Keratinocyte (primary cell): ENCODE results near the gene DSCAML1. TPM values are rescaled to one million over a fixed set of nuclear protein-coding genes. Genes with fewer than 3 reads are reported as not detected.
A peak's percentile ranks its signal among the peaks of the same experiment; 100 is the strongest.

Source experiments
- DNase-seq: peaks from one replicate; pipeline ENCODE4 v3.0.0-alpha.2; 2011; ENCODE audit warnings: low read depth, missing footprints, low spot score
- FAIRE-seq: peaks from 2 replicates; lab custom pipeline; 2011; peaks lifted over from hg19 to GRCh38; lab: Jason Lieb, UNC
- H2AFZ ChIP-seq: 2 replicates; pipeline ENCODE4 v1.6.0; 2012; ENCODE audit warnings: low read length, control low read depth, inconsistent platforms; ENCODE audit not compliant: control insufficient read depth
- H3K27ac ChIP-seq: 2 replicates; pipeline ENCODE4 v1.5.1; 2011; ENCODE audit warnings: low read length; ENCODE audit not compliant: control insufficient read depth, insufficient read depth
- H3K27me3 ChIP-seq: 3 replicates; pipeline ENCODE4 v1.6.0; 2011; ENCODE audit warnings: low read length; ENCODE audit not compliant: control insufficient read depth, insufficient read depth; ENCODE audit errors: extremely low read depth
- H3K36me3 ChIP-seq, 2 experiments: 2 replicates in 1 of 2; 3 replicates in 1 of 2; pipeline ENCODE4 v1.5.1; 2011; ENCODE audit warnings: low read length in 2 of 2, mild to moderate bottlenecking in 1 of 2; ENCODE audit not compliant: control insufficient read depth in 2 of 2, insufficient read depth in 2 of 2; ENCODE audit errors: extremely low read depth in 1 of 2
- H3K4me1 ChIP-seq: 3 replicates; pipeline ENCODE4 v1.5.1; 2011; ENCODE audit warnings: low read length; ENCODE audit not compliant: control insufficient read depth, insufficient read depth; ENCODE audit errors: extremely low read depth
- H3K4me2 ChIP-seq: 3 replicates; pipeline ENCODE4 v1.6.0; 2011; ENCODE audit warnings: low read depth, low read length; ENCODE audit not compliant: control insufficient read depth, insufficient read depth; ENCODE audit errors: extremely low read depth
- H3K4me3 ChIP-seq, 3 experiments: fragments of 200-600 bp in 1 of 3; sonication (generic) in 1 of 3; 2 replicates in 2 of 3; 3 replicates in 1 of 3; pipeline ENCODE4 v1.5.1; 2011 to 2016; ENCODE audit warnings: low read length in 3 of 3, mild to moderate bottlenecking in 3 of 3, control low read depth in 2 of 3, inconsistent platforms in 1 of 3, low read depth in 1 of 3, mixed read lengths in 1 of 3, mixed run types in 1 of 3, moderate library complexity in 1 of 3; ENCODE audit not compliant: control insufficient read depth in 2 of 3, insufficient read depth in 2 of 3; ENCODE audit errors: extremely low read depth in 1 of 3
- H3K79me2 ChIP-seq: 2 replicates; pipeline ENCODE4 v1.6.0; 2012; ENCODE audit warnings: low read length; ENCODE audit not compliant: control insufficient read depth, insufficient read depth
- H3K9ac ChIP-seq: 3 replicates; pipeline ENCODE4 v1.6.0; 2011; ENCODE audit warnings: low read length; ENCODE audit not compliant: control insufficient read depth, insufficient read depth; ENCODE audit errors: extremely low read depth
- H3K9me1 ChIP-seq: 3 replicates; pipeline ENCODE4 v1.6.0; 2011; ENCODE audit warnings: low read length; ENCODE audit not compliant: control insufficient read depth, insufficient read depth; ENCODE audit errors: extremely low read depth
- H3K9me3 ChIP-seq: 2 replicates; pipeline ENCODE4 v1.5.1; 2012; ENCODE audit warnings: low read depth, low read length; ENCODE audit not compliant: control insufficient read depth
- H4K20me1 ChIP-seq: 3 replicates; pipeline ENCODE4 v1.6.0; 2011; ENCODE audit warnings: low read length; ENCODE audit not compliant: control insufficient read depth, insufficient read depth; ENCODE audit errors: extremely low read depth
- CTCF ChIP-seq, 3 experiments: IDR thresholded peaks in 1 of 3; conservative IDR thresholded peaks in 1 of 3; optimal IDR thresholded peaks in 1 of 3; 2 replicates in 2 of 3; 3 replicates in 1 of 3; pipeline versions ENCODE3 to v1.5.1; 2011; ENCODE audit warnings: low read length in 3 of 3, mild to moderate bottlenecking in 3 of 3, moderate library complexity in 2 of 3, control low read depth in 1 of 3, inconsistent platforms in 1 of 3; ENCODE audit not compliant: insufficient read depth in 2 of 3; ENCODE audit errors: extremely low read depth in 1 of 3
- EZH2 ChIP-seq: IDR thresholded peaks from one replicate; pipeline ENCODE4 v1.6.1; 2012; ENCODE audit warnings: inconsistent platforms, mild to moderate bottlenecking, low read length, moderate library complexity
- dilution Hi-C: fragments of 300-500 bp; cut with MboI; formaldehyde crosslinking; loops from one replicate; pipeline ENCODE4 v1.7.0; 2020; ENCODE audit warnings: low sequenced_read_pairs; ENCODE audit not compliant: extremely low pct_ligation_motif_present
- polyA plus RNA-seq, 5 experiments: library from polyadenylated mRNA; depleted of rRNA in 3 of 5; stranded (reverse) in 3 of 5; stranded (forward) in 1 of 5; unstranded in 1 of 5; fragments of >200 nt; gene quantifications; 1 replicate in 1 of 5; 2 replicates in 3 of 5; 3 replicates in 1 of 5; pipeline versions ENCODE4 v1.2.1 to v1.2.3, GENCODE V29; 2011 to 2012; ENCODE audit warnings: missing spikeins in 2 of 5, low read depth in 1 of 5, low replicate concordance in 1 of 5

The DSCAML1 gene
- polyA plus RNA-seq, 1 donor (not counting 4 experiments of a cell fraction or from before 2014, with no cell fraction given): not detected

GRCh38 chr11:117843666-117844484, 46.9 kb upstream of the DSCAML1 start:
- Histone ChIP-seq H3K9ac (no peak overlapping the region), H2AFZ (no peak overlapping the region), H3K4me1 (no peaks in the 10 kb centered on the region), H3K27ac (no peak overlapping the region), H3K4me2 (no peak overlapping the region), H3K27me3 (peaks cover 14% of the 10 kb centered on the region), H4K20me1 (no peaks in the 10 kb centered on the region), H3K4me3 (no peak overlapping the region), H3K9me3 (no peaks in the 10 kb centered on the region), H3K36me3 (no peaks in the 10 kb centered on the region), H3K9me1 (no peaks in the 10 kb centered on the region), H3K79me2 (no peaks in the 10 kb centered on the region)
- DNase-seq (no peak), FAIRE-seq (peak; percentile 49)
- no peak for TF ChIP-seq EZH2
- peak; percentile 94 to 98 (median 95) for TF ChIP-seq CTCF (optimal IDR thresholded peaks at IDR 0.05 in 1 of 3, IDR thresholded peaks at IDR 0.05 in 1 of 3, conservative IDR thresholded peaks at IDR 0.05 in 1 of 3; ENCODE audit: extremely low read depth in 1 of 3, insufficient read depth in 2 of 3, low read length in 3 of 3)
- dilution Hi-C loops: no loop called here

GRCh38 chr11:117842131-117842941, 45.3 kb upstream of the DSCAML1 start:
- dilution Hi-C loops: no loop called here
- H3K4me1 ChIP-seq: no peaks in the 10 kb centered on the region
- no peak overlapping the region for H3K4me3 ChIP-seq
- no peak for TF ChIP-seq CTCF (optimal IDR thresholded peaks at IDR 0.05 in 1 of 3, IDR thresholded peaks at IDR 0.05 in 1 of 3, conservative IDR thresholded peaks at IDR 0.05 in 1 of 3; ENCODE audit: extremely low read depth in 1 of 3, insufficient read depth in 2 of 3, low read length in 3 of 3)
- no peak for TF ChIP-seq EZH2
- peaks cover 25% of the 10 kb centered on the region for H3K27me3 ChIP-seq
- no peaks in the 10 kb centered on the region for H3K9me3 ChIP-seq
- no peaks in the 10 kb centered on the region for H4K20me1 ChIP-seq
- H3K9me1 ChIP-seq: no peaks in the 10 kb centered on the region
- H3K4me2 ChIP-seq: no peak overlapping the region
- FAIRE-seq (no peak), DNase-seq (no peak)
- no peaks in the 10 kb centered on the region for H3K36me3 ChIP-seq
- no peak overlapping the region for H3K9ac ChIP-seq
- no peak overlapping the region for H2AFZ ChIP-seq
- H3K27ac ChIP-seq: no peak overlapping the region
- no peaks in the 10 kb centered on the region for H3K79me2 ChIP-seq
